B cell (primary cell): ENCODE data around the gene PRPF19. TPM values are rescaled to one million over a fixed set of nuclear protein-coding genes. Genes with fewer than 3 reads are reported as not detected.

Experiments used
- ATAC-seq: fragments of 200-7000 bp; cut with Tn5 transposase; one replicate; pipeline ENCODE4 v1.10.0; 2021; ENCODE audit warnings: low read depth, mild to moderate bottlenecking, moderate number of reproducible peaks, moderate library complexity
- CTCF ChIA-PET: fragments of 350-600 bp; sonication (Branson Sonifier 250); formaldehyde crosslinking; loops from one replicate; lab custom pipeline; 2021; ENCODE audit warnings: antibody characterized with exemption, inconsistent platforms; lab: Charles Lee
- POLR2A ChIA-PET: fragments of 350-600 bp; sonication (Branson Sonifier 250); formaldehyde crosslinking; loops from one replicate; lab custom pipeline; 2021; ENCODE audit warnings: antibody characterized with exemption; lab: Charles Lee
- DNase-seq: peaks from one replicate; pipeline ENCODE4 v3.0.0; 2013
- H2AFZ ChIP-seq: 2 replicates; pipeline ENCODE4 v1.6.1; 2012; ENCODE audit warnings: mild to moderate bottlenecking, low read depth, low read length; ENCODE audit not compliant: insufficient read depth, poor library complexity, severe bottlenecking
- H3K27ac ChIP-seq, 2 donors: 1 replicate in 1 of 2; 2 replicates in 1 of 2; pipeline ENCODE4 v1.5.1; 2012 to 2013; ENCODE audit warnings: low read length in 2 of 2, mild to moderate bottlenecking in 2 of 2, moderate library complexity in 1 of 2
- H3K27me3 ChIP-seq, 4 experiments: fragments of 200-600 bp in 1 of 4; sonication (generic) in 1 of 4; replicated peaks in 1 of 4; 1 replicate in 2 of 4; 2 replicates in 2 of 4; pipeline versions ENCODE4 v1.6.1 to v1.7.0; 2013 to 2016; ENCODE audit warnings: low read length in 3 of 4, mild to moderate bottlenecking in 2 of 4, mixed read lengths in 1 of 4, moderate library complexity in 1 of 4; ENCODE audit not compliant: insufficient read depth in 4 of 4, control insufficient read depth in 3 of 4; ENCODE audit errors: control extremely low read depth in 1 of 4
- H3K36me3 ChIP-seq, 2 experiments: replicated peaks in 1 of 2; 1 replicate in 1 of 2; 2 replicates in 1 of 2; pipeline versions ENCODE4 v1.6.1 to v1.7.1; 2013; ENCODE audit warnings: low read length in 1 of 2; ENCODE audit not compliant: insufficient read depth in 2 of 2, control insufficient read depth in 1 of 2; ENCODE audit errors: control extremely low read depth in 1 of 2, extremely low read depth in 1 of 2
- H3K4me1 ChIP-seq, 2 donors: fragments of 200-600 bp in 1 of 2; sonication (generic) in 1 of 2; 1 replicate in 1 of 2; 2 replicates in 1 of 2; pipeline versions ENCODE4 v1.5.1 to v1.6.1; 2013 to 2017; ENCODE audit warnings: low read length in 2 of 2; ENCODE audit not compliant: control insufficient read depth in 2 of 2, insufficient read depth in 2 of 2
- H3K4me2 ChIP-seq: replicated peaks from 2 replicates; pipeline ENCODE3; 2012; ENCODE audit warnings: mild to moderate bottlenecking, low read depth, low read length; ENCODE audit not compliant: poor library complexity, severe bottlenecking
- H3K4me3 ChIP-seq, 5 experiments: fragments of 200-600 bp in 1 of 5; sonication (generic) in 1 of 5; 1 replicate in 3 of 5; 2 replicates in 2 of 5; pipeline versions ENCODE4 v1.5.1 to v1.7.0; 2011 to 2016; ENCODE audit warnings: low read length in 4 of 5, mild to moderate bottlenecking in 4 of 5, low read depth in 2 of 5, control low read depth in 1 of 5, moderate library complexity in 1 of 5; ENCODE audit not compliant: insufficient read depth in 1 of 5; ENCODE audit errors: control extremely low read depth in 1 of 5, extremely low read depth in 1 of 5
- H3K79me2 ChIP-seq: fragments of 200-600 bp; sonication (generic); one replicate; pipeline ENCODE4 v1.6.0; 2016; ENCODE audit warnings: low read length; ENCODE audit not compliant: control insufficient read depth, insufficient read depth
- H3K9ac ChIP-seq: fragments of 200-600 bp; sonication (generic); 2 replicates; pipeline ENCODE4 v1.6.1; 2017; ENCODE audit warnings: mild to moderate bottlenecking, low read length, moderate library complexity
- H3K9me3 ChIP-seq, 3 donors: one replicate each; pipeline versions ENCODE4 v1.6.1 to v1.7.1; 2013; ENCODE audit warnings: low read length in 2 of 3; ENCODE audit not compliant: control insufficient read depth in 2 of 3, insufficient read depth in 1 of 3; ENCODE audit errors: control extremely low read depth in 1 of 3
- H4K20me1 ChIP-seq: 2 replicates; pipeline ENCODE4 v1.6.0; 2012; ENCODE audit warnings: mild to moderate bottlenecking, low read length; ENCODE audit not compliant: insufficient read depth, control insufficient read depth, poor library complexity, severe bottlenecking
- H3K27ac Mint-ChIP-seq: one replicate; pipeline ENCODE4 v1.8.0; 2021; ENCODE audit warnings: mixed read lengths
- H3K27me3 Mint-ChIP-seq: one replicate; pipeline ENCODE4 v1.8.0; 2021; ENCODE audit warnings: mixed read lengths
- H3K4me1 Mint-ChIP-seq: one replicate; pipeline ENCODE4 v1.8.0; 2021; ENCODE audit warnings: mixed read lengths
- H3K4me3 Mint-ChIP-seq: one replicate; pipeline ENCODE4 v1.8.0; 2021; ENCODE audit warnings: mixed read lengths
- H3K9me3 Mint-ChIP-seq: one replicate; pipeline ENCODE4 v1.8.0; 2022; ENCODE audit warnings: mixed read lengths; ENCODE audit not compliant: insufficient read depth
- CTCF ChIP-seq: fragments of 200-600 bp; IDR thresholded peaks from one replicate; pipeline ENCODE4 v1.8.0; 2022; ENCODE audit warnings: antibody characterized with exemption, mild to moderate bottlenecking
- EZH2 ChIP-seq: IDR thresholded peaks from 2 replicates; pipeline ENCODE4 v1.6.1; 2012; ENCODE audit warnings: borderline replicate concordance, low read depth, mild to moderate bottlenecking, moderate library complexity, low read length; ENCODE audit not compliant: insufficient read depth, poor library complexity, severe bottlenecking
- WGBS: methylation state at CpG from one replicate; pipeline ENCODE4 v1.1.5; 2013; ENCODE audit warnings: missing lambda C conversion rate; ENCODE audit not compliant: insufficient coverage; 5-methylcytosine and 5-hydroxymethylcytosine counted together
- intact Hi-C: fragments of 100-400 bp; cut with micrococcal nuclease; formaldehyde crosslinking; loops from one replicate; pipeline ENCODE4 v1.10.0; 2022
- polyA plus RNA-seq: library from polyadenylated mRNA; depleted of rRNA; stranded (reverse); fragments of >200 nt; gene quantifications from 2 replicates; pipeline ENCODE4 v1.2.3, GENCODE V29; 2012
- total RNA-seq, 2 donors: library from RNA; stranded (reverse); fragments of 120-200 nt in 1 of 2; gene quantifications; 1 replicate in 1 of 2; 2 replicates in 1 of 2; pipeline versions ENCODE4 v1.2.3 to v1.2.4, GENCODE V29; 2013 to 2022

Gene PRPF19
- total and polyA plus RNA-seq, 2 donors (not counting 1 experiment from before 2014, with no cell fraction given): 41.8 to 89.9 TPM

DNA sequence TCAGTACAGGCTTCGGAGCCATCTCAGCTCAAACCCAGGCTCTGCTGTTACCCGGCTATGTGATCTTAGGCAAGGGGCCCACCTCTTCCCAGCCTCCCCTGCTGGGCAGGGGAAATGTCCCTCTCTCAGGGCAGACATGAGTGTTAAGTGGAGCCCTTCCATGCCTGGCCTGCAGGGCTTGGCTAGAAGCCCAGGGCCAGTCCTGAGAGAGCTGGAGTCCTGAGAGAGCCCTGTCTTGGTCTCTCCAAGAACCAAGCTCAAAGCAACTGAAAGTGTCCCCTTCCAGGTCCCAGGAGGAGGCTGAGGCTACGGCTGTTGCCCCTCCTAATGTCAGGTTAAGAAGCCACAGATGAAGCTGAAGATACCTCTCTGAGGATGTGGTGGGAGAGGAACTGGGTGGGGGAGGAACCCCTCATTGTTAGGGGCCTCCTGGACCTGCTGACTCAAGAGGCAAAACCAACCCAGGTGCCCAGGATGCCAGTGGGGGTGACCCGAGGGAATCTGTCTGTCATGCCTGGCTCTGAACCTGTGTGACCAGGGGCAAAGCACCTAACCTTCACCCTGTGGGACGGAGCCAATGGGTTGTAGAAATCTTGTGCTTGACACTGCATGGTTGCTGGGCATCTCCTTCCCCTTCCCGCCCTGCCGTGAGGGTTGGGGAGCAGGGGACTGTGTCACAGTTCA lies 34.9 kb downstream of the PRPF19 start:
- Histone ChIP-seq H3K79me2 (no peaks in the 10 kb centered on the region), H3K9ac (no peak overlapping the region), H3K9me3 (no peaks in the 10 kb centered on the region), H3K27ac (no peak overlapping the region), H3K4me2 (no peak overlapping the region), H3K4me3 (no peak overlapping the region), H3K36me3 (no peaks in the 10 kb centered on the region), H3K4me1 (no peaks in the 10 kb centered on the region), H2AFZ (no peak overlapping the region), H3K27me3 (no peaks in the 10 kb centered on the region), H4K20me1 (no peaks in the 10 kb centered on the region)
- TF ChIP-seq EZH2: no peak
- no peak for TF ChIP-seq CTCF
- Mint-ChIP-seq H3K27me3 (no peaks in the 10 kb centered on the region), H3K27ac (no peak overlapping the region), H3K4me1 (no peaks in the 10 kb centered on the region), H3K4me3 (no peak overlapping the region), H3K9me3 (no peaks in the 10 kb centered on the region)
- ATAC-seq: no peak
- WGBS: 71% methylated on average over 5 of the region's 7 CpGs
- POLR2A ChIA-PET: no interaction called here
- intact Hi-C loops: no loop called here
- DNase-seq: no peak
- CTCF ChIA-PET: interaction anchor here (1.0 to 1.3 kb wide), 3 partner anchors 15 to 41 kb away, joined by 3 to 4 read pairs (median 3); no protein-coding TSS in a partner anchor

- ChIA-PET CTCF (interaction anchor here (0.6 to 1.3 kb wide), 2 partner anchors 40 to 83 kb away, joined by 3 to 4 read pairs; no protein-coding TSS in a partner anchor), POLR2A (no interaction called here)
- Histone ChIP-seq H3K4me1 (no peaks in the 10 kb centered on the region), H2AFZ (no peak overlapping the region), H3K27ac (no peak overlapping the region), H3K9me3 (no peaks in the 10 kb centered on the region), H3K36me3 (no peaks in the 10 kb centered on the region), H4K20me1 (no peaks in the 10 kb centered on the region), H3K4me2 (no peak overlapping the region), H3K4me3 (no peak overlapping the region), H3K79me2 (no peaks in the 10 kb centered on the region), H3K9ac (no peak overlapping the region), H3K27me3 (no peaks in the 10 kb centered on the region)
- Mint-ChIP-seq H3K27me3 (no peaks in the 10 kb centered on the region), H3K4me3 (no peak overlapping the region), H3K4me1 (no peaks in the 10 kb centered on the region), H3K27ac (no peak overlapping the region), H3K9me3 (no peaks in the 10 kb centered on the region)
- TF ChIP-seq CTCF: no peak
- TF ChIP-seq EZH2: no peak
- DNase-seq (no peak), ATAC-seq (no peak)
- intact Hi-C loops: no loop called here
- WGBS: 58% methylated on average over 13 of the region's 13 CpGs
Measured at GRCh38 chr11:60870733-60871377, 35.5 kb downstream of the PRPF19 start.
